Effector memory CD8-positive, alpha-beta T cell (primary cell): Measurements from ENCODE around the gene PKD2L1.

Source experiments
- ATAC-seq: fragments of 150-1000 bp; cut with Tn5 transposase; replicated peaks from 2 replicates; pipeline ENCODE4 v1.10.0; 2021; ENCODE audit warnings: mild to moderate bottlenecking, moderate library complexity
- DNase-seq, 3 experiments: peaks; one replicate each; pipeline ENCODE4 v3.0.0; 2021
- H3K27ac Mint-ChIP-seq, 2 donors: one replicate each; pipeline ENCODE4 v1.8.0; 2022; ENCODE audit warnings: mild to moderate bottlenecking in 2 of 2, mixed read lengths in 2 of 2, moderate library complexity in 2 of 2
- H3K27me3 Mint-ChIP-seq, 2 donors: one replicate each; pipeline ENCODE4 v1.8.0; 2022; ENCODE audit warnings: mixed read lengths in 2 of 2
- H3K36me3 Mint-ChIP-seq: one replicate; pipeline ENCODE4 v1.8.0; 2022; ENCODE audit warnings: mild to moderate bottlenecking, moderate library complexity, mixed read lengths; ENCODE audit not compliant: insufficient read depth
- H3K4me1 Mint-ChIP-seq, 2 donors: one replicate each; pipeline ENCODE4 v1.8.0; 2022; ENCODE audit warnings: low read depth in 2 of 2, mixed read lengths in 2 of 2
- H3K4me3 Mint-ChIP-seq, 2 donors: one replicate each; pipeline ENCODE4 v1.8.0; 2022; ENCODE audit warnings: mild to moderate bottlenecking in 2 of 2, mixed read lengths in 2 of 2, moderate library complexity in 2 of 2
- H3K9me3 Mint-ChIP-seq, 2 donors: one replicate each; pipeline ENCODE4 v1.8.0; 2022; ENCODE audit warnings: mixed read lengths in 2 of 2

Gene PKD2L1

GRCh38 chr10:100333661-100334440 is 3.8 kb upstream of the PKD2L1 start:
- H3K9me3 Mint-ChIP-seq = no peaks in the 10 kb centered on the region
- DNase-seq (no peak), ATAC-seq (no peak)
- no peak overlapping the region for H3K27ac Mint-ChIP-seq
- H3K4me3 Mint-ChIP-seq = no peak overlapping the region
- H3K4me1 Mint-ChIP-seq = peaks cover 0 to 2% of the 10 kb centered on the region in 2 donors
- H3K36me3 Mint-ChIP-seq = peaks cover 3% of the 10 kb centered on the region
- H3K27me3 Mint-ChIP-seq = peaks cover 33 to 61% of the 10 kb centered on the region in 2 donors

GRCh38 chr10:100333106-100333505 is 3.1 kb upstream of the PKD2L1 start:
- ATAC-seq (no peak), DNase-seq (no peak)
- Mint-ChIP-seq H3K27me3 (peaks cover 37 to 66% of the 10 kb centered on the region in 2 donors), H3K27ac (no peak overlapping the region), H3K4me1 (no peaks in the 10 kb centered on the region), H3K9me3 (no peaks in the 10 kb centered on the region), H3K36me3 (peaks cover 3% of the 10 kb centered on the region), H3K4me3 (no peak overlapping the region)

GRCh38 chr10:100328198-100328597 is 1.8 kb downstream of the PKD2L1 start:
- Mint-ChIP-seq H3K4me1 (no peaks in the 10 kb centered on the region), H3K27ac (no peak overlapping the region), H3K27me3 (peaks cover 39 to 48% of the 10 kb centered on the region in 2 donors), H3K4me3 (no peak overlapping the region), H3K9me3 (no peaks in the 10 kb centered on the region), H3K36me3 (no peaks in the 10 kb centered on the region)
- DNase-seq (no peak), ATAC-seq (no peak)

- Mint-ChIP-seq H3K27me3 (peaks cover 39 to 43% of the 10 kb centered on the region in 2 donors), H3K4me3 (no peak overlapping the region), H3K27ac (no peak overlapping the region), H3K9me3 (no peaks in the 10 kb centered on the region), H3K4me1 (no peaks in the 10 kb centered on the region), H3K36me3 (no peaks in the 10 kb centered on the region)
- ATAC-seq (no peak), DNase-seq (no peak)
Observed at GRCh38 chr10:100327718-100328009, 2.4 kb downstream of the PKD2L1 start.

GRCh38 chr10:100327007-100327717 is 2.9 kb downstream of the PKD2L1 start:
- H3K36me3 Mint-ChIP-seq = no peaks in the 10 kb centered on the region
- peaks cover 38% of the 10 kb centered on the region in 2 donors for H3K27me3 Mint-ChIP-seq
- no peaks in the 10 kb centered on the region for H3K4me1 Mint-ChIP-seq
- H3K4me3 Mint-ChIP-seq = no peak overlapping the region
- no peak overlapping the region for H3K27ac Mint-ChIP-seq
- no peak for DNase-seq
- H3K9me3 Mint-ChIP-seq = no peaks in the 10 kb centered on the region
- ATAC-seq = peak; percentile 76

- no peaks in the 10 kb centered on the region for H3K36me3 Mint-ChIP-seq
- ATAC-seq (no peak), DNase-seq (no peak)
- no peaks in the 10 kb centered on the region for H3K4me1 Mint-ChIP-seq
- no peaks in the 10 kb centered on the region for H3K9me3 Mint-ChIP-seq
- no peak overlapping the region for H3K4me3 Mint-ChIP-seq
- peaks cover 31 to 34% of the 10 kb centered on the region in 2 donors for H3K27me3 Mint-ChIP-seq
- H3K27ac Mint-ChIP-seq = no peak overlapping the region
Observed at GRCh38 chr10:100325158-100325557, 4.9 kb downstream of the PKD2L1 start.

- no peak overlapping the region for H3K4me3 Mint-ChIP-seq
- no peak for ATAC-seq
- no peaks in the 10 kb centered on the region for H3K4me1 Mint-ChIP-seq
- no peak overlapping the region for H3K27ac Mint-ChIP-seq
- peaks cover 54 to 60% of the 10 kb centered on the region in 2 donors for H3K27me3 Mint-ChIP-seq
- H3K9me3 Mint-ChIP-seq = no peaks in the 10 kb centered on the region
- no peak for DNase-seq
- H3K36me3 Mint-ChIP-seq = no peaks in the 10 kb centered on the region
Observed at GRCh38 chr10:100319707-100320402, 10.2 kb downstream of the PKD2L1 start.

- Mint-ChIP-seq H3K4me3 (no peak overlapping the region), H3K27ac (no peak overlapping the region), H3K36me3 (no peaks in the 10 kb centered on the region), H3K27me3 (peaks cover 65 to 73% of the 10 kb centered on the region in 2 donors), H3K4me1 (no peaks in the 10 kb centered on the region), H3K9me3 (no peaks in the 10 kb centered on the region)
- ATAC-seq (no peak), DNase-seq (no peak)
Observed at GRCh38 chr10:100318207-100318606, 11.8 kb downstream of the PKD2L1 start.

- no peaks in the 10 kb centered on the region for H3K4me1 Mint-ChIP-seq
- H3K9me3 Mint-ChIP-seq = no peaks in the 10 kb centered on the region
- H3K36me3 Mint-ChIP-seq = no peaks in the 10 kb centered on the region
- DNase-seq (no peak), ATAC-seq (no peak)
- H3K4me3 Mint-ChIP-seq = no peak overlapping the region
- H3K27me3 Mint-ChIP-seq = peaks cover 80 to 83% of the 10 kb centered on the region in 2 donors
- H3K27ac Mint-ChIP-seq = no peak overlapping the region
Observed at GRCh38 chr10:100315615-100316014, 14.4 kb downstream of the PKD2L1 start.

- no peaks in the 10 kb centered on the region for H3K9me3 Mint-ChIP-seq
- no peaks in the 10 kb centered on the region for H3K4me1 Mint-ChIP-seq
- ATAC-seq = no peak
- H3K27me3 Mint-ChIP-seq = peaks cover 73 to 81% of the 10 kb centered on the region in 2 donors
- no peak overlapping the region for H3K4me3 Mint-ChIP-seq
- no peak overlapping the region for H3K27ac Mint-ChIP-seq
- H3K36me3 Mint-ChIP-seq = no peaks in the 10 kb centered on the region
- no peak for DNase-seq
Observed at GRCh38 chr10:100311298-100311697, 18.7 kb downstream of the PKD2L1 start.

GRCh38 chr10:100307684-100308083 is 22.3 kb downstream of the PKD2L1 start:
- DNase-seq = no peak
- Mint-ChIP-seq H3K27me3 (peaks cover 75 to 77% of the 10 kb centered on the region in 2 donors), H3K36me3 (no peaks in the 10 kb centered on the region), H3K4me1 (no peaks in the 10 kb centered on the region), H3K4me3 (no peak overlapping the region), H3K27ac (no peak overlapping the region), H3K9me3 (no peaks in the 10 kb centered on the region)
- no peak for ATAC-seq

- no peak for ATAC-seq
- Mint-ChIP-seq H3K36me3 (no peaks in the 10 kb centered on the region), H3K4me3 (no peak overlapping the region), H3K27me3 (peaks cover 69 to 74% of the 10 kb centered on the region in 2 donors), H3K4me1 (no peaks in the 10 kb centered on the region), H3K27ac (no peak overlapping the region), H3K9me3 (no peaks in the 10 kb centered on the region)
- DNase-seq = no peak
Observed at GRCh38 chr10:100306861-100307260, 23.2 kb downstream of the PKD2L1 start.

GRCh38 chr10:100304414-100304813 is 25.6 kb downstream of the PKD2L1 start:
- Mint-ChIP-seq H3K27me3 (peaks cover 68 to 76% of the 10 kb centered on the region in 2 donors), H3K4me1 (no peaks in the 10 kb centered on the region), H3K36me3 (no peaks in the 10 kb centered on the region), H3K27ac (no peak overlapping the region), H3K4me3 (no peak overlapping the region), H3K9me3 (no peaks in the 10 kb centered on the region)
- DNase-seq (no peak), ATAC-seq (no peak)
